Smooth muscle cell (in vitro differentiated cells): ENCODE results near the gene TRIM42. TPM values are rescaled to one million over a fixed set of nuclear protein-coding genes. Genes with fewer than 3 reads are reported as not detected.

ENCODE experiments used
- DNase-seq: peaks from one replicate; lab custom pipeline; 2025; ENCODE audit not compliant: unreplicated experiment; lab: John Stamatoyannopoulos, UW
- H2AFZ ChIP-seq: fragments of 200-600 bp; sonication (generic); 2 replicates; pipeline ENCODE4 v1.6.0; 2016; ENCODE audit warnings: antibody characterized with exemption, low read depth, mild to moderate bottlenecking
- H3F3A ChIP-seq: fragments of 200-600 bp; sonication (generic); 2 replicates; pipeline ENCODE4 v1.6.0; 2017; ENCODE audit warnings: antibody characterized with exemption, low read depth
- H3K27ac ChIP-seq: fragments of 200-600 bp; sonication (generic); 2 replicates; pipeline ENCODE4 v1.5.1; 2016; ENCODE audit warnings: low read depth, mild to moderate bottlenecking
- H3K27me3 ChIP-seq: fragments of 200-600 bp; sonication (generic); 2 replicates; pipeline ENCODE4 v1.6.1; 2016; ENCODE audit warnings: low read depth, mild to moderate bottlenecking
- H3K36me3 ChIP-seq: fragments of 200-600 bp; sonication (generic); 2 replicates; pipeline ENCODE4 v1.5.1; 2016; ENCODE audit warnings: low read depth
- H3K4me1 ChIP-seq: fragments of 200-600 bp; sonication (generic); 2 replicates; pipeline ENCODE4 v1.5.1; 2016; ENCODE audit warnings: low read depth
- H3K4me2 ChIP-seq: fragments of 200-600 bp; sonication (generic); 2 replicates; pipeline ENCODE4 v1.6.0; 2016; ENCODE audit warnings: mild to moderate bottlenecking
- H3K4me3 ChIP-seq: fragments of 200-600 bp; sonication (generic); 2 replicates; pipeline ENCODE4 v1.5.1; 2016; ENCODE audit warnings: mild to moderate bottlenecking
- H3K79me2 ChIP-seq: fragments of 200-600 bp; sonication (generic); 2 replicates; pipeline ENCODE4 v1.6.0; 2016; ENCODE audit warnings: low read depth, mild to moderate bottlenecking
- H3K9ac ChIP-seq: fragments of 200-600 bp; sonication (generic); 2 replicates; pipeline ENCODE4 v1.6.0; 2016; ENCODE audit warnings: low read depth
- H3K9me3 ChIP-seq: fragments of 200-600 bp; sonication (generic); replicated peaks from 2 replicates; pipeline ENCODE4 v1.5.1; 2016; ENCODE audit warnings: low read depth
- H4K20me1 ChIP-seq: fragments of 200-600 bp; sonication (generic); 2 replicates; pipeline ENCODE4 v1.6.0; 2016; ENCODE audit warnings: low read depth
- WGBS: methylation state at CpG from one replicate; pipeline ENCODE4 v1.1.7; 2016; ENCODE audit warnings: low lambda C conversion rate; 5-methylcytosine and 5-hydroxymethylcytosine counted together
- polyA plus RNA-seq: library from polyadenylated mRNA; unstranded; fragments of >200 nt; fragmentation: Nextera tagmentation; extraction: Ambion mirVana; gene quantifications from 2 replicates; pipeline ENCODE4 v1.2.1, GENCODE V29; 2016
- total RNA-seq: library from RNA; depleted of rRNA; stranded (reverse); fragments of >200 nt; gene quantifications from 2 replicates; pipeline ENCODE4 v1.2.3, GENCODE V29; 2014
- TF ChIP-seq, protein P1 (sequence below): fragments of 200-600 bp; sonication (generic); IDR thresholded peaks from 2 replicates; pipeline ENCODE4 v1.5.1; 2017; ENCODE audit warnings: borderline replicate concordance, mild to moderate bottlenecking, antibody characterized with exemption; ENCODE audit not compliant: insufficient read depth, poor library complexity, severe bottlenecking

TRIM42 gene
- total and polyA plus RNA-seq, 2 experiments from 2014 or later: not detected

DNA sequence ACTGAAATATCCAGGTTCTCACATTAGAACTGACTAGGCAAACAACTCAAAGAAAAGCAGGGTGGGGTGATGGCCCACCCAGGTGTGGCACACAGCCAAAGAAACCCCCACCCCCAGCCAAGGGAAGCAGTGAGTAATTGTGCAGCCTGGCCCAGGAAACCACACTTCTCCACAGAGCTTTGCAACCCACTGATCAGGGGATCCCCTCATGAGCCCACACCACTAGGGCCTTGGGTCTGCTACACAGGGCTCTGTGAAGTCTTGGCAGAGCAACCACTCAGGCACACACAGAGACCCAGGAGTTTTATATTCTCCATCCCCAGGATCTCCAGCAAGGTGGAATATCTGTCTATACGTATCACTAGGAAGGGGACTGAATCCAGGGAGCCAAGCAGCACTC, 22.2 kb upstream of the TRIM42 start:
- Histone ChIP-seq H3K9me3 (no peaks in the 10 kb centered on the region), H3K9ac (no peak overlapping the region), H3K79me2 (no peaks in the 10 kb centered on the region), H3K27me3 (no peaks in the 10 kb centered on the region), H3K4me2 (no peak overlapping the region), H3K4me1 (no peaks in the 10 kb centered on the region), H2AFZ (no peak overlapping the region), H4K20me1 (no peaks in the 10 kb centered on the region), H3K27ac (no peak overlapping the region), H3K36me3 (no peaks in the 10 kb centered on the region), H3K4me3 (no peak overlapping the region), H3F3A (no peaks in the 10 kb centered on the region)
- DNase-seq: no peak
- TF ChIP-seq, protein P1, sequence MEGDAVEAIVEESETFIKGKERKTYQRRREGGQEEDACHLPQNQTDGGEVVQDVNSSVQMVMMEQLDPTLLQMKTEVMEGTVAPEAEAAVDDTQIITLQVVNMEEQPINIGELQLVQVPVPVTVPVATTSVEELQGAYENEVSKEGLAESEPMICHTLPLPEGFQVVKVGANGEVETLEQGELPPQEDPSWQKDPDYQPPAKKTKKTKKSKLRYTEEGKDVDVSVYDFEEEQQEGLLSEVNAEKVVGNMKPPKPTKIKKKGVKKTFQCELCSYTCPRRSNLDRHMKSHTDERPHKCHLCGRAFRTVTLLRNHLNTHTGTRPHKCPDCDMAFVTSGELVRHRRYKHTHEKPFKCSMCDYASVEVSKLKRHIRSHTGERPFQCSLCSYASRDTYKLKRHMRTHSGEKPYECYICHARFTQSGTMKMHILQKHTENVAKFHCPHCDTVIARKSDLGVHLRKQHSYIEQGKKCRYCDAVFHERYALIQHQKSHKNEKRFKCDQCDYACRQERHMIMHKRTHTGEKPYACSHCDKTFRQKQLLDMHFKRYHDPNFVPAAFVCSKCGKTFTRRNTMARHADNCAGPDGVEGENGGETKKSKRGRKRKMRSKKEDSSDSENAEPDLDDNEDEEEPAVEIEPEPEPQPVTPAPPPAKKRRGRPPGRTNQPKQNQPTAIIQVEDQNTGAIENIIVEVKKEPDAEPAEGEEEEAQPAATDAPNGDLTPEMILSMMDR: no peak
- 88% methylated on average over 1 of the region's 1 CpG for WGBS

DNA sequence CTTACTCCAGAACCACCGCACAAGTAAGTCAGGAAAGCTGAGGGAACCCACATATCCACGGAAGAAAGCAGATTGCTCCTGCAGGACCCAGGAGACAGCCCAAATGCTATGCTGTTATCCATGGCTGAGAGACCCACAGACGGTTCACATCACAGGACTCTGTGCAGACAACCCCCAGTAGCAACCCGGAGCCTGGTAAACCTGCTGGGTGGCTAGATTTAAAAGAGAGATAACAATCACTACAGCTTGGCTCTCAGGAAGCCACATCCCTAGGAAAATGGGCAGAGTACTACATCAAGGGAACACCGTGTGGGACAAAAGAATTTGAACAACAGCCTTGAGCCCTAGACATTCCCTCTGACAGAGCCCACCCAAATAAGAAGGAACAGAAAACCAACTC, 13.8 kb upstream of the TRIM42 start:
- H3K4me2 ChIP-seq: no peak overlapping the region
- H3K27ac ChIP-seq: no peak overlapping the region
- no peak for DNase-seq
- no peaks in the 10 kb centered on the region for H3F3A ChIP-seq
- H3K27me3 ChIP-seq: no peaks in the 10 kb centered on the region
- H3K4me1 ChIP-seq: no peaks in the 10 kb centered on the region
- H2AFZ ChIP-seq: no peak overlapping the region
- TF ChIP-seq, protein P1: no peak
- no peaks in the 10 kb centered on the region for H3K36me3 ChIP-seq
- WGBS: 47% methylated on average over 5 of the region's 5 CpGs
- H3K79me2 ChIP-seq: no peaks in the 10 kb centered on the region
- no peaks in the 10 kb centered on the region for H4K20me1 ChIP-seq
- H3K9ac ChIP-seq: no peak overlapping the region
- H3K9me3 ChIP-seq: no peaks in the 10 kb centered on the region
- H3K4me3 ChIP-seq: no peak overlapping the region

DNA sequence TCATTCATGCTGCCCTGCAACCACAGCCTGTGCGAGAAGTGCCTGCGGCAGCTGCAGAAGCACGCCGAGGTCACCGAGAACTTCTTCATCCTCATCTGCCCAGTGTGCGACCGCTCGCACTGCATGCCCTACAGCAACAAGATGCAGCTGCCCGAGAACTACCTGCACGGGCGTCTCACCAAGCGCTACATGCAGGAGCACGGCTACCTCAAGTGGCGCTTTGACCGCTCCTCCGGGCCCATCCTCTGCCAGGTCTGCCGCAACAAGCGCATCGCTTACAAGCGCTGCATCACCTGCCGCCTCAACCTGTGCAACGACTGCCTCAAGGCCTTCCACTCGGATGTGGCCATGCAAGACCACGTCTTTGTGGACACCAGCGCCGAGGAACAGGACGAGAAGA, 4.7 kb downstream of the TRIM42 start:
- peaks cover 1% of the 10 kb centered on the region for H3K27me3 ChIP-seq
- H3K27ac ChIP-seq: no peak overlapping the region
- TF ChIP-seq, protein P1: no peak
- H3F3A ChIP-seq: no peaks in the 10 kb centered on the region
- H2AFZ ChIP-seq: no peak overlapping the region
- DNase-seq: no peak
- WGBS: 97% methylated on average over 27 of the region's 27 CpGs
- H3K4me2 ChIP-seq: no peak overlapping the region
- H3K79me2 ChIP-seq: no peaks in the 10 kb centered on the region
- no peak overlapping the region for H3K9ac ChIP-seq
- no peak overlapping the region for H3K4me3 ChIP-seq
- no peaks in the 10 kb centered on the region for H4K20me1 ChIP-seq
- H3K36me3 ChIP-seq: no peaks in the 10 kb centered on the region
- no peaks in the 10 kb centered on the region for H3K4me1 ChIP-seq
- H3K9me3 ChIP-seq: no peaks in the 10 kb centered on the region

DNA sequence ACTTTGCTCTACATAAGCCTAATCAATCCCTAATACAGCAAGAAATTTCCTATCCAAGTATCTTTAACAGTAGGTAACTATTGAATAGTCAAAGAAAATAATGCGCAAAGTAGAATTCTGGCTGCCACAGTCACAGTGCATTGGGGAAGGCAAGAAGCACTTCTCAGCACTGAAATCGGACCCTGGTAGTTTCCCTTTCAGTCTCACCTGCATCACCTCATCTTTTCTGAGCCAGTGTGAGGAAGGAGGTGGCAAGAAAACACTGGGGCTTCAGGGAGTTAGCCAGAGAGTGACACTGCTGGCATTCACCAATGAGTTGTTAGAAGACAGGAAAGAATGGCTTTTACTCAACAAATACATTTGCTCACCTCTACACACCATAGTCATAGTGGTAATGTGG, 8.3 kb downstream of the TRIM42 start:
- Histone ChIP-seq H2AFZ (no peak overlapping the region), H3K4me3 (no peak overlapping the region), H4K20me1 (no peaks in the 10 kb centered on the region), H3K4me1 (no peaks in the 10 kb centered on the region), H3K9ac (no peak overlapping the region), H3K79me2 (no peaks in the 10 kb centered on the region), H3K27me3 (no peaks in the 10 kb centered on the region), H3F3A (no peaks in the 10 kb centered on the region), H3K27ac (no peak overlapping the region), H3K9me3 (no peaks in the 10 kb centered on the region), H3K36me3 (no peaks in the 10 kb centered on the region), H3K4me2 (no peak overlapping the region)
- DNase-seq: no peak
- TF ChIP-seq, protein P1: no peak
- WGBS: 100% methylated on average over 2 of the region's 2 CpGs
